GM15510 (cell line): ENCODE data around the gene DLEC1.

Source experiments
- POLR2A ChIP-seq: IDR thresholded peaks from 3 replicates; pipeline ENCODE4 v1.6.1; 2011; ENCODE audit warnings: borderline replicate concordance; ENCODE audit not compliant: insufficient read length; ENCODE audit errors: extremely low read depth

The DLEC1 gene

DNA sequence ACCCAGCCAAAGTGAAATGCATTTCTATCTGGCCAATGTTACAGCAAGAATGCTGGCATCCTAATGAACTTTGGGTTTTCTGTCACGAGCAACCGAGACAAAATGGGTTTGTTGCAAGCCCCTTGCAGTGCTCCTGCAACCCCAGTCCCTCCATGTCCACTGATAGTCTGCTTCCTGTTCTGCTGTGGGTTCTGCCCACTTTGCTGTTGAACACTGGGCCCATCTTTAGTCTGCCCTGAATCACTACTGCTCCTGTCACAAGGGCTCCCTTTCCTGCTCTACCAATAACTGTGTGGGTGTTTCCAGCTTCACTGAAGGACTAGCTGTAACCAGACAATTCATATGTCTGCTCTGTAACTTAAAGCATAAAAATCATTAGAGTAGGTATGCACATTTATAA lies 113.6 kb downstream of the DLEC1 start:
- TF ChIP-seq POLR2A, result no peak

GRCh38 chr3:38153221-38153620 lies 114.2 kb downstream of the DLEC1 start:
- TF ChIP-seq POLR2A, result no peak

DNA sequence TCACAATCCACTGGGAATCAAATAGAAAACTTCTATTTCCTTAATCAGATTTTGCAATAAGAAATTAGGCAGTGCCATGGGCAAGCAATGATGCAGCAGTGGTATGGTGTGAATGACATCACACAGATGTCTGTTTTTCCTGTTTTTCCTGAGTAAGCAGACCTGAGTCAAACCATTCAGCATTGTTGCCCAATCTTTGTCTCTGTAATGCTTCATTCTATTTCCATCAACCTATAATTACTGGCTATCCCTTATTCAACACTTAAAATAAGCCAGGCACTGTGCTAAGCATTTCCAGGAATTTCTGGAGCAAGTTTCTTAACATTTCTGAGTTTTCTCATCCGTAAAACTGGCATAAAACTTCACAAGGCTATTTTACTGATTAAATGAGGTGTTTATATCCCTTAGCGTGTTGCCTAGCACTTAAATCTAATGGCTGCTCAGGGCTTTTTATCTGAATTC lies 115.1 kb downstream of the DLEC1 start:
- TF ChIP-seq POLR2A, result no peak

GRCh38 chr3:38154625-38155255 lies 115.7 kb downstream of the DLEC1 start:
- no peak for TF ChIP-seq POLR2A

DNA sequence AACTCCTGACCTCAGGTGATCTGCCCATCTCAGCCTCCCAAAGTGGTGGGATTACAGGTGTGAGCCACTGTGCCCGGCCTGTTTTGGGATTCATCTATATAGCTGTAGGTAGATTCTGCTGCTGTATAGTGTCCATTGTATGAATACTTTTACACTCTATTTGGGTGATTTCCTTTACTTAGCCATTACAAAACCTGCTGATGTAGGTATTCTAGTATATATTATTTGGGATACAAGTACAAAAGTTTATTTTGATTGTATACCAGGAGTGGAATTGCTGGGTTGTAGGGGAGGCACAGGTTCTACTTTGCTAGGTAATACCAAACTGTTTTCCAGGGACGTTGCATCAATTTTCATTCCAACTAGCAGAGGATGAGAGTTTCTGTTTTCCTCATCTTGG lies 116.8 kb downstream of the DLEC1 start:
- no peak for TF ChIP-seq POLR2A

- TF ChIP-seq POLR2A, result no peak
These were observed 118.1 kb downstream of the DLEC1 start for GRCh38 chr3:38157117-38157516.

- no peak for TF ChIP-seq POLR2A
These were observed 118.6 kb downstream of the DLEC1 start for GRCh38 chr3:38157595-38157994.

- no peak for TF ChIP-seq POLR2A
These were observed 119.5 kb downstream of the DLEC1 start for GRCh38 chr3:38158472-38158871.

DNA sequence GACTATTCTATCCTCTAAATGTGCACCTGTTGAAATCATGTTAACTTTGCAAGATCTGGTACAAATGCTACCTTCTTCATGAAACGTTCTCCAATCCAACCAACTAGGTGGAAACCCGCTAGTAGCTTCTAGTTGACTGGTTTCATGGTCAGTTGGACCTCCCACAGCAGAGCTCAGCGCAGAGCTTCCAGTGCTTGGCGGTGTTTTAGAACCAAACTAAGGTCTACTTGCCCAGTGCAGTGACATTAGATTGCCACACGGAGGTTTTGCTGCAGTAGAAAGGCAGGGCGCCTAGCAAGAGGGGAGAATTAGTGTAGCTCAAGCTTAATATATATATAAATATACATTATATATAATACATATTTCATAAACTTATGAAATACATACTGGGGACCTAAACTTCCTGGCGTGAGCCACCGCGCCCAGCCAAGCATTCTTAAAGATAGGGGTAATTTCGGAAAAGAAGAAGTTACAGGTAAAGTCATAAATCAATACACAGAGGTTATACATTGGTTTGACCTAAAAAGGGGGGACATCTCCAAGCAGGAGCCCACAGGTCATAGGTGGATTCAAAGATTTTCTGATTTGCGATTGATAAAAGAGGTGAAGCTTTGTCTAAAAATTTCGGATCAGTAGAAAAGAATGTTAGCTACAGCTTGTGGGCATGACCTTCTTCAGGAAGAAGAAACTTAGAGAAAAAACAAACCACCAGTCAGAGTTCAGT lies 124.3 kb downstream of the DLEC1 start:
- TF ChIP-seq POLR2A, result no peak

DNA sequence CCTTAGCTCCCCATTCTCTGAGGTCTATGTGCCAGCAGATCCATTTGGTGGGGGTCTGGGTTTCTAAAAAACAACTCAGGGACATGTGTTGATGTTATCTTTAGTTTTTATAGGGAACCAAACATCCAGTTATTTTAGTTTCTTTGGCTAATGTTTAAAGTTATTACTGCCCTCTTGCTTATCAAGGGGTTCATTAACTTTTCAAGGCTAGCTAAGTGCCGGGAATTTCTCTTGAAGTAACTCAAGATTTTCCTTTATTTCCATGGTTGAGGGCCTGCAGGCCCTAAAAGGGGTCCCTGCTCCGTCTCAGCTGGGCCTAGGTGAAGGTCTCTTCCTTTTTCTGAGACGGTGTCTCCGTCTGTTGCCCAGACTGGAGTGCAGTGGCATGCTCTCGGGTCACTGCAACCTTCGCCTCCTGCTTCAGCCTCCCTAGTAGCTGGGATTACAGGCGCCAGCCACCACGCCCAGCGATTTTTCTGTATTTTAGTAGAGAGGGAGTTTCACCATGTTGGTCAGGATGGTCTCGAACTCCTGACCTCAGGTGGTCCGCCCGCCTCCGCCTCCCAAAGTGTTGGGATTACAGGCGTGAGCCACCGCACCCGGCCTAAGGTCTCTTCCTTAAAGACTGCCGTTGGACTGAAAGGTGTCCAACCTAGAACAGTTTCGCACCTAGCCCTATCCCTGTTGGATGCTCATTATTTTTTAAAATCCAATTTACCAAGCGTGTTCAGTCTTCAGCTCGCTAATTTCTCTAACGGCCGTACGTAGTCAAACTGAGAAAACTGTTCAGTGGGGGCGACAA lies 125.0 kb downstream of the DLEC1 start:
- TF ChIP-seq POLR2A, result no peak

GRCh38 chr3:38164643-38164951 lies 125.6 kb downstream of the DLEC1 start:
- no peak for TF ChIP-seq POLR2A

- peak; percentile 88 for TF ChIP-seq POLR2A
These were observed 126.1 kb downstream of the DLEC1 start, which contains the start of gene OXSR1 for GRCh38 chr3:38164952-38165721. Gene OXSR1, plus strand, starts transcription at chr3:38165537. Its CDS starts 340 bp downstream, at chr3:38165877.

DNA sequence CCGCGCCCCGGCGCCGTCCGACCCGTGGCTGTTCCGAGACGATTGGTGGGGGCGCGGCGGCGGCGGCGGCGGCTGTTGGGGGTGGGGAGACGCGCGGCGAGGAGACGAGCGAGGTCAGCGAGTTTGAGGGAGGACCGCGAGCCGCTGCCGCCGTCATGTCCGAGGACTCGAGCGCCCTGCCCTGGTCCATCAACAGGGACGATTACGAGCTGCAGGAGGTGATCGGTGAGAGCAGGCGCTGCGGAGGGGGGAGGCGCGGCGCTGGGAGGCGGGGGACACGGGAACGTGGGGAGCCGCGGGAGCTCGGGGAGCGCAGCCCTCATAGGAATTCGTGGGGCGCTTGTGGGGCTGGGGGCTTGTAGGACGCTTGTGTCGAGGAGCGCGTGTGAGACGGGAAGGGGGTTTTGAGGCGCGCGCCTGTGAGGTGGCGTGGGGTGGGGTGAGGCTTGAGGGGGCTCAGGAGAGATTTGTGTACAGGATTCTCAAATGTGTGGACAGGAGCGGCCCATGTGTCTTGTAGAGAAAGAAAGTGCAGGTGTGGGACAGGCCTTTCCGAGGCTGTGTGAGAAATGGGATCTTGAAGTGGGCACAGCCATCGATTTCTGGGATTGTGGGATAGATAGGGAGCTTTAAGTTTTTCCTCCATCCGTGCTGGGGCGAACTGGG lies 126.8 kb downstream of the DLEC1 start:
- TF ChIP-seq POLR2A, result no peak

DNA sequence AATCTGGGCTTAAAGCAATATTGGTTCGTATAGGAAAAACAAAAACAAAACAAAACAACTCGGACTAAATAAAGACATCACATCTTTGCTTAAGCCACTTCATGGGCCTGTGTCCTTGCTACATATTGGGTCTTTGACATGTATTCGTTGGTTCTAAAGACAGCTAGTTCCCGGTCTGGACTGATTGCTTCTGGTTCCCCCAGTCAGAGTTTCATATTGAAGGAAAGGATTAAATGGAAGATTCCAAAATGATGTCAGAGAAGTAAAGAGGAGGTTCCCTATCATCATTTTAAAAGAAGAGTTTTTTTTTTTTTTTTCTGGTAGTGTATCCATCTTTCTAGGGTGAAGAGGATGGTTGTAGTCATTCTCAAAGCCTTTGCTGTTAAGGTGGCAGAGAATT lies 128.6 kb downstream of the DLEC1 start:
- TF ChIP-seq POLR2A, result no peak
